ENCODE results near the gene HS6ST3.
"Not testable (repeated sequence)": the region's sequence is repeated elsewhere in the genome, so short reads cannot be mapped to it uniquely, and the experiment has no call there.

The HS6ST3 gene

DNA sequence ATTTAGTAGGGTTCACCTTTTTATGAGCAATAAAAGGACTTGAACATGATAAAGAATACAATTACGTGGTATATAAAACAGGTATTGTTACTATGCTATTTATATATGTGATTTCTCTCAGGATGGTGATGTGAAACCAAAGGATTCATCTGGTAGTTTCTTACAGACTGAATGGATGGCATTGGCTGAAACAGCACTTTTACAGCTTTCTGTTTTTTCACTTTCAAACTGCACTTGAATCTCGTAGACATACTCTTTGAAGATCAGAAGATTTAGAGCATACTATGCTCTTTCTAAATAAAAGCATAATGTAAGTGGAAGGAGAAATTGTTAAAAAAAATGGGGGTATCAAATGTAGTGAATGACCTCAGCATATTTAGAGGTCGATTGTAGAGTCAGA is 354.8 kb downstream of the HS6ST3 start:
- DNase-seq (ENCODE audit: low spot score), result no peak

DNA sequence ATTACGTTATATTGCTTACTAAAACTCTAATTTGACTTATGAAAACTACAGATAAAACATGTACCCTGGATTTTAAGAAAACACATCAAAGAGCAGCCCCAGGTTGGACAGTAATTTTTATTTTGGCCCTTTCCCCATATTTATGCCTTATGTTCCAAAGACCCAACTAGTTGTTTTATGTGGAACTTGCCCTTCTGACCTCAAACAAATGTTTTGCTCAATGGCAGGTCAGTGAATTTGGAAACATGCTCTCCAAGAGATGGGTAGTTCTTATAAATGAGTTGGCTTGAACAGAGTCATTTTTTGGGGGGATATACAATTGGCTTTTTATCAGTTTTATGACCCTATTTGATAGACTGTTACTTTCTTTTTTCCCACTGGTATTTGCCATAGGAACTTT is 360.0 kb downstream of the HS6ST3 start:
- DNase-seq (ENCODE audit: low spot score), result no peak

DNA sequence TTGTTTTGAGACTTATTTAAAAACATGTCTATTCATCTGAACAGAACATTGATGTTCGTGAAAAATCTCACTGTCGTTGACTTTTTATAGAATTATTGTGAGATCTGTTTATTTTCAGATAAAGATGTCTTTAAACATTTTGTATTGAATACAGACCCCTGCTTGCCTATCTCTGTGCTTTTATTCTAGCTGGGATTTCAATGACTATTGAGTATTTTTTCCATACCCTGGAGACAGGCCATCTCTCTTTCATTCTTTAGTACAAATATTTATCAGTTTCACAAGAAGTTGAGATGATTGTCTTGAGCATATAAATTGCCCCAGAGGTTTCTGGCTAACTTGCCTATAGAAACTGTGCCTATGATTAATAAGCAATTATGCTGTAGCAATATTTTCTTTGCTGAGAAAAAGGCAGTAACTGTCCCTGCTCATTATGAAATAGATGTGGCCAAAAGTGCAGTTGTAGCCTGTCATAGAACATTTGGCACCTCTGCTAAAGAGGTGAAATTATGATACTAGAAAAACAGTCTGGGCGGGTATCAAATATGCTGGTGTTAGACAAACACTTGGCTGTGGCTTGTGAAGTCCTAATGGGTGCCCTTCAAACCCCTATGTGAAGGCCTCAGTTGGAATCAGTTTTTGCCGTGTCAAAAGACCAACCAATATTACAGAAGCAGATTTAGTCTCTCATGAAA is 360.6 kb downstream of the HS6ST3 start:
- DNase-seq (ENCODE audit: low spot score), result no peak

DNA sequence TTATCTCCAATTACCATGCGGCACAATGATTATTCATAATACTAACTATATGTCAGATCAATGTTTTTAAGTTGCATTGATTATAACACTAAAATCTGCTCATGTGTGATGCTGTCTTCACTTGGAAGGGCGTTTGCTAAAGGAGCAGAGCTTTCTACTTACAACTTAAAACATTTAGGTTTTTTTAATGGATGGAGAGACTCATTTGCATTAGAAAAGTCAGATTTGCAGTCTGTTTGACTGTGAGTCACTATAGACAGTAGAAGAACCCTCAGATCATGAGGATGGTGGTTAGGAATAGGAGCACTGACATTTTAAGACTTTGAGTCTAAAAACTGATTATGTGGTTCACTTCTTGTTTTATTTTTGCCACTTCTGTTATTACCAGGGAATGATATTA is 364.6 kb downstream of the HS6ST3 start:
- no peak for DNase-seq (ENCODE audit: low spot score)

DNA sequence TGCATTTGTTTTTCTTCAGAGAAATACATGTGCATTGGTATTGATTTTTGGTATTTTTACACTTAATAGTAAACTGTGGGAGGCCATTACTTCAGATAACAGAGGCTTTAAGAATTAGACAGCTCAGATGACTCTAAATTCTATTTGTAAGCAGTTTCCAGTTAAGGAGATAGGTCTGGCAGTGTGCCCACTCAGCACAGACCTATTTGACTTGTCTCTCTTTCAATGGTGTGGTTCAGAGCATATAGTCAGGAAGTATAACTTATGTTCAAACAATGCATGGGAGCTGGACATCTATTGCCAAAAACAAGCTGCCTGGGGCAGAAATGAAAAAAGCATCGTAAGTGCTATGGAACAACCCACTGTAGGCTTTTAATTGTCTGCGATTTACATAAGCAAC is 370.7 kb downstream of the HS6ST3 start:
- no peak for DNase-seq (ENCODE audit: low spot score)

DNA sequence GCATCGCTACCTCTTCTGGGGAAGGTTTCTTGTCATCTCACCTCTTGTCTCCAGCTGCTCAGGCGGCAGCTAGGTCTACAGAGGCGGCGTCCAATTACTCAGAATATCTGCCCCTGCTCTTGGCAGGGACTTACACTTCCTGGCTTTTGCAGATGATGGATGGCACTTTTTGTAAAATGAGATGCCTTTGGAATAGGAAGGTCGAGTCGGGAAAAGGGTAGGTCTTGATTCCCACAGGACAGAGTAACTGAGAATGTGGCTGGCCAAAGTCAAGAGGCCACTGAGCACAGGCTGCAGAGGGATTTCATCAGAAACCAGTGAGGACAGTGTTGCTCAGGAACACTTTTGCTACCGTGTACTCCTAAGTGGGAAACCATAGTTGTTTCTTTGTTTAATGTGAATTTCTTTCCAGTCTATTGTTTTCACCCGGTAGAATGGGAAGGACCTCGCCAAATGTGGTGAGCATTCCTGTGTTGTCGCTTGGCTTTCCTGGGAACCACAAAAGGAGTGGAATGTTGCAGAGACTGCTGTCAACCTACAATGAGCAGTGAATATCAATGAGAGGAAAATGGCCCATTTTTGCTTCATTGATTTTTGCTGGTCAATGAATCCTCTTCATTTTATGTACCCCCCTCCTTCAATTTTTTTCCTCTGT is 383.7 kb downstream of the HS6ST3 start:
- DNase-seq (ENCODE audit: low spot score), result no peak

DNA sequence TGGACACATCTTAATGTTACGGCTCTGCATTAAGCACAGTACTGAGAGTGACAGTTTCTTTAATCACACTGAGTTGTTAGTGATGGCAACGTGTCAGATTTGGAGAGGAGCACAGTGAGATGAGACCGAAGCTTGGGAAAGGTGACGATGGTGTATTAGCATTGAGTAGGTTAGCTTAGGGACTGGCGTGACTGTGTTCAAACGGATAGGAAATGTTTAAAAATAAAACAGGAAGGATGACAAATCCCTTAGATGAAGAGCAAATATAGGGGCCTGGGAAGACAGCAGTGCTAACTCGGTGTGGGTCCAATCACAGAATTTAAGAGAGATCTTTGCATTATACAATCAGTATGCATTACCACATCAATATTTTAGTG is 384.3 kb downstream of the HS6ST3 start:
- DNase-seq (ENCODE audit: low spot score), result no peak

DNA sequence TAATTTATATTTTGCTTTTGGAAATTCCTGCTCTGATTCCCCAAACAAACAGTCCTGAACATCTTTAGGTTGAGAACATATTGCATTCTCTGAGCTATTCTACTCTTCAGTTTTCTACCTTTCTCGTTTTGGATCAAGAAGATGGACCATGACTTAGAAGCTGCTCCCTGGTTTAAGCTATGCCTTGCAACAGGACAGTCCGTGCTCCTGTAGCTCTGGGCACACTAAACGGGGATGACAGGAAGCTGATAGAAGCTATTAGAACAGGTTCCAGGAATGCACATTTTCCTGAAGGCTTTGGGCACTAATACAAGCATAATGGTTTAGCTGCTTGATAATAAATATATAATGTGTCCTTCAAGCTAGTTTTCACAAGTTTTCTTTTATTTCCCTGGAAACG is 385.2 kb downstream of the HS6ST3 start:
- no peak for DNase-seq (ENCODE audit: low spot score)

DNA sequence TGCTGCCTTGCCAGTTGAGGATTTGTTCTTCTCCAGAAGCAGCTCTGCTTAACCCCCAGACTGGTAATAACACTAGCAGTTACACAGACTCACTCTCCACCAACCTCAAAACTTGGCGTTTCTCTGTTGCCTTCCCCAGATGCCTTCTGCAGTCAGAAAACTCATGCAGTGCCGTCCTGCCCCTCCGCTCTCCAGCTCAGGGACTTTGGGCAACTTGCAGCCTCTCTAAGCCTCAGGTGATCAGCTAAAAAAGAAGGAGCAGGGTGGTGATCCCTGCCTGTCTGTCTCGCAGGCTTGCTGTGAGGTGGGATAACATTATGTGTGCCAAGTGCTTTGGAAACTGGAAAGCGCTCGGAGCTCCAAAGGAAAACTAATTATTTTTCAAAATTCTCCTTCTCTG is 391.6 kb downstream of the HS6ST3 start:
- DNase-seq (ENCODE audit: low spot score), result no peak

DNA sequence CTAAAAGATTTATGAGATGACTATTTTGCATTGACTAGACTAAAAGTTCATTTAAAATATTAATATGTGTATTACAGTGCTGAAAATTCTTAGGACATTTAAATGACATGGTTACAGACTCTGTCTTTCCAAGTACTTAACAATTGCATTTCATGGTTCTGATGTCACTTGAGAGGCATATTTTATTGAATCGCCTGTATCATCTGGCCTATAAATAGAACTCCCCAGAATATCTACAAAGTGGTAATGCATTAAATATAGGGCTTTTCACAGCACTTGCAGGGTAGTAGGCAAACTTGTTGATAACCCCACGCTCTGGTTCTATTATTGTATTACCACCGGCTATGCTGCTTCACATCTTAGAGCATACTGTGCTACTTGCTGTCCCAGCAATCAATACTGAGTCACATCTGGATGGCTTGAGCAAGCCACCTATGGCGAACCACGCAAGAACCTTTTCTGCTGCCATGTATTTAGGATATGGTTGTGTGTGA is 400.6 kb downstream of the HS6ST3 start:
- DNase-seq (ENCODE audit: low spot score), result no peak

DNA sequence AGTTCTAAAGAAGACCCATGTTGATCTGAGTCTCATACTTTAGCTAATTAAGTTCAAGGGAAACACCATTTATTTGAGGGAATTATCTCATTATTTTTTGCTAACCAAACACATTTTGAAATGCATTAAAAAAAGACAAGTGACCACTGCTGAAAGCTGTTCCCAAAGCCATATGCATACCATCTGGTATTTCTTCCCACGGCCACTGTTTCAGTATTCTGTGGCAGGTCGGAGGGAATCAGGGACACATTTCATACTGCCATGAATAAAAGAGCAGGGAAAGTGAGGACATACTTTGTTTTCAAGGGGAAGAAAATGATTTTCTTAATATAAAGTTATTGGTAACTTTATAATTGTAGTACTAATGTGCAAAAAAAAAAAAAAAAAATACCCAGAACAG is 401.2 kb downstream of the HS6ST3 start:
- no peak for DNase-seq (ENCODE audit: low spot score)

DNA sequence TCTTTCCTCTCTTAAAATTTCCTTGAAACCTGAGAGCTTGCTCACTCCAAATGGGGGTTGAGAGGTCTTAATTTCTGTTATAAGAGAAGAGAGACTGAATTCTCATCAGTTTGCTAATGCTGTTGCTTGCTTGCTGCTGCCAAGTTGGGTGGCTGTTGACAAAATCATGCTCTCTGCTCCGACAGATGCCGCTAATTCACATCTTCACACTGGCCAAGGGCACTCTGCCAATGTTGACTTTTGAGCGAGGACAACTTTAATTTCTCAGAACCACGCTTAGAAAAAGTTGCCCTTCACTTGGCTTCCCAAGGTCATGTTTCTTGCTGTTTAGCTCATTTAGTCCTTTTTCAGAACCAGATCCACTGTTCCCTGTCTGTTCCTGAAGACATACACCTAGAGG is 402.9 kb downstream of the HS6ST3 start:
- DNase-seq (ENCODE audit: low spot score), result no peak

DNA sequence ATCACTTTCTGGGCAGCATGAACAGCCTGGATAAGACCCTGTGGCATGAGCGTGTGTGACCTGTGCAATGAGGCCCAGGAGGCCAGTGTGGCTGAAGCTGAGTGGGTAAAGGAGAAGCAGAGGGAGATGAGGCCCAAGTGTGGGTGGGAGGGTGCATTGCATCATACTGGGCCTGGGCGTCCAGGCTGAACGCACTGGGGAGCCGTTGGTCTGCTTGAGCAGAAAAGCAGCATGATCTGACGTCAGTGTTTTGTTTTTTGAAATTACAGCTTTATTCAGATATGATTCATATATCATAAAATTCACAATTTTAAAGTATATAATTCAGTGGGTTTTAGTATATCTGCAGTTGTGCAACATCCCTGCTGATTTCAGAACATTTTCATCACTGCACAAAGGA is 409.7 kb downstream of the HS6ST3 start:
- no peak for DNase-seq (ENCODE audit: low spot score)

DNA sequence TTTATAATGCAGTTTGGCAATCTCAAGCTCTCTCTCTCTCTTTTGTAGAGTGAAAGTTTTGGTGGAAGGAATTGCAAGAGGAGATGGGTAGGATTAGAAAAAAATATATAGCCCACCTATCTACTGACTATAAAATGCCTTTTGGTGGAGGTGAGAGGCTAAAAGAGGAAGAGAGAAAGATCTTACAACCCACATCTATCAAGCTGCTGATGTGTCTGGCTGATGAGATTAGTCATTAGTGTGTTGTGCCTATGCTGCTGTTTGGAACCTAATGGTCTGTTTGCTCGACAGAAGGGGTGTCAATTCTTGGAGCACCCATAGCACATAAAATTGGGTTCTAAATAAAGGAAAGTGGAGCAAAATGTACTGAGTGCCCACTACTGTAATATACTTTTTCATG is 411.0 kb downstream of the HS6ST3 start:
- DNase-seq (ENCODE audit: low spot score), result no peak

DNA sequence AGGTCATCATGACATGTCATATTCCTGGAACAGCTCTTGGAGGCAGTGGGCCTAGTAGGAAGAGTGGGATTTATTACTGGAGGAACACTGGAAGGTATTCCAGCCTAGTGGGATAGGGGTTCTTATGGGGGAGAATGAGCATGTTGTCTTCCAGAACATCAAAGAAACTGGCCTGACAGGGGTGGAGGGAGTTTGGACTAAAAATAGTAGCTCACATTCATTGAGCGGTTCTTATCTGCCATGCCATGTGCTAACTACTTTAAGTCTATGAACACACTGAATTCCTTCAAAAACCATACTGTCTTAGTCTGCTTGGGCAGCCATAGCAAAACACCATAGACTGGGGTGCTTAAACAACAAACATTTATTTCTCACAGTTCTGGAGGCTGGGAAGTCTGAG is 413.6 kb downstream of the HS6ST3 start:
- no peak for DNase-seq (ENCODE audit: low spot score)

DNA sequence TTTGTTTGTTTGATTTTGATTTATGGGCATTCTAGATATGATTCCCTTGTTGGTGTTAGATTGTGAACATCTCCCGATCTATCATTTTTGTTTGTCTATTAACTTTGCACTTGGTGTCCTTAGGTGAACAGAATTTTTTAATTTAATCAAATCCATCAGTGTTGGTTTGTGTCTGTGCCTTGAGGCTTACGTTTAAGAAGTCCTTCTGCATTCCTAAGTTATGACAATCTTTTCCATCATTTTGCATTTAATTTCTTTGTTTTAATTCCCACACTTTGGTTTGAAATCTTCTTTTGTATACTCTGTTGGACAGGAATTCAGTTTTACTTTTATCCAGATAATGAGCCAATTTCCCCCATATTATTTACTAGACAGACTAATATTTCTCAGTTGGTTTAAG is 421.7 kb downstream of the HS6ST3 start:
- no peak for DNase-seq (ENCODE audit: low spot score)

DNA sequence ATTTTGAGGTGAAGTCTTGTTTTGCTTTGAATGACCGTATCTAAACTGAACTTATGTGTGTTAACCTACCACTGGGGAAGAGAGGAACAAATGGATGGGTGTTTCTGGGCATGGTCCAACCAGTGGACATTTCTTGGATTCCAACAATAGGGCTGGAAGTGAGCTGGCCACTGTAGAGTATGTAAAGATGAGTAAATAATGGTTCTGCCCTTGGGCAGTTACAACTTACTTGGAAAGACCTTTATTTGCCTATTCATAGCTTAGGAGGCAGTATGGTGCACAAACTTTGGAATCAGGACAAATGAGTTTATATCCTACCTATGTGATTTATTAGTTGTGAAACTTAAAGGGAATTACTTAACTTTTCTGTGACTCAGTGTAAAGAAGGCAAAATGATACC is 429.5 kb downstream of the HS6ST3 start:
- DNase-seq (ENCODE audit: low spot score), result no peak

DNA sequence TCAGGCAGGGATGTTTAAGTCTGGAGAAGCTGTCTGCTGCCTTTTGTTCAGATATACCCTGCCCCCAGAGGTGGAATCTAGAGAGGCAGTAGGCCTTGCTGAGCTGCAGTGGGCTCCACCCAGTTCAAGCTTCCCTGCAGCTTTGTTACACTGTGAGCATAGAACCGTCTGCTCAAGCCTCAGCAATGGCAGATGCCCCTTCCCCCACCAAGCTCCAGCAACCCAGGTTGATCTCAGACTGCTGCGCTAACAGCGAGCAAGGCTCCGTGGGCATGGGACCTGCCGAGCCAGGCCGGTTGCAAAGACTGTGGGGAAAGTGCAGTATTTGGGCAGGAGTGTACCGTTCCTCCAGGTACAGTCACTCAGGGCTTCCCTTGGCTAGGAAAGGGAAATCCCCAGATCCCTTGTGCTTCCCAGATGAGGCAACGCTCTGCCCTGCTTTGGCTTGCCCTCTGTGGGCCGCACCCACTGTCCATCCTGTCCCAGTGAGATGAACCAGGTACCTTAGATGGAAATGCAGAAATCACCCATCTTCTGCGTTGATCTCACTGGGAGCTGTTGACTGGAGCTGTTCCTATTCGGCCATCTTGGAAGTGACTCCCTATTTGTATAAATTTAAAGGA is 434.6 kb downstream of the HS6ST3 start:
- not testable (repeated sequence) for DNase-seq (ENCODE audit: low spot score)

DNA sequence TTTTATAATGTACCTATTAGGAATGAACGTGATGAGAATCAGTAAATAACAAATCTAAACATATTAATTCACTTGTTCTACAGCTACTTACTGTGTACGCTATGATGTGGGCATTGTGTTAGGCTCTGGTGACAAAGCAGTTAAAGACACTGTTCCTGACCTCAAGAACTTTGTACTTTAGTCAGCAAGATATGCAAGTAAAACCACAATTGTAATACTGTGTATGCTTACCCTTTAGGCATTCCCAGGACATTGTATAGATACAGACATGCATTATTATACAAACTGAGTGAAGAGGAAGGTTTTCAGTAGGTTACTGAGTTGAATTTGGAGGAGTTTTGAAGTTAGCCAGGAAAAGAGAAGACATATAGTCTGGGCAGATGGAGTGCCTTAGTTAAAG is 435.8 kb downstream of the HS6ST3 start:
- DNase-seq (ENCODE audit: low spot score), result no peak

DNA sequence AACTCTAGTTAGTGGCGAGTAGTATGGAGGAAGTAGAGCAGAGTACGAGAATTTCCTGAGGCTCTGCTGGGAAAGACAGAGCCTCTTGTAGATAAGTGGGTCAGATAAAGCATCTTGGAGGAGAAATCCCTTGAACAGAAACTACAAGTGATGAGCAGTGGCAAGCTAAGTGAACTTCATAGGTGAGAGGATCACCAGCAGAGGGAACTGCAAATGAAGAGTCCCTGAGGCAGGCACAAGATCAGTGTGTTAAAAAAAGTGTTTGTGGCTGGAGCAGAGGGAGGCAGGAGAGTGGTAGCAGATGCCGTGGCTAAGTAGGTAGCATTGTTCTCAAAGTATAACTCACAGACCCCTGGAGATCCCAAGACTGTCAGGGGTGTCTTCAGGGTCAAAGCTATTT is 437.6 kb downstream of the HS6ST3 start:
- DNase-seq (ENCODE audit: low spot score), result no peak

DNA sequence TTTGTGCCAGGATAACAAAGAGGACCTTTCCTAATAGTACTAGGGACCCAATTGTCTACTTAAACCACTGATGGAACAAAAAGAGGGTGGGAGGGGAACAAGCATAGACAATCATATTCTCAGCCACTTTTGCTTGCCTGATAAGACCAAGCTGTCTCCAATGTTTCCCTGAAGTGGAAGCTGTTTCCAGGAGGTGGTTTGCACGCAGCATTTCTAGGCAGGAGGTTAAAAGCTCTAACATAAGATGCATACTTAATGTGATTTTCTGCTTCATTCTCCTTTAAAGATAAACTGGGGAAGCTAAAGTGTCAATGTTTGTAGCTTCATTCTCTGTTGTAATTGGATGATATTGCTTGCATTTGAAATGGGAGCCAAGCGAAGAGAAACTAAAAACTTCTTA is 442.9 kb downstream of the HS6ST3 start:
- no peak for DNase-seq (ENCODE audit: low spot score)

DNA sequence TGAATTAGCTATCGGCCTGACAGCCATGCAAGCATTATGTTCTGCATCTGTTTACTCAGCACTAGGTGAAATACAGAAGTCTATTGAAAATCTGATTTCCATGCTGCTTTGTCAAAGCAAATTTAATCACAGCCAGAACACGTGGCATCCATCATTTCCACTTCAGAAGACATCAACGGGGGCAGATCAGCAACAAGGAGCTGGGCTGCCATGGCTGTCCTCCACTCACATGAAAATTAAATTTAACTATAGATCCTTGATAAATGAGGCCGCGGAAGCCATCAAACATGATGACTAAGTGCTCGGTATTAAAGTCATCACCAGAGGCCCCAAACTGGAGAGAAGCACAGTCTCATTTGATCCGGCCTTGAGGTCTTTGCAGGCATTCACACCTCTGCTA is 443.5 kb downstream of the HS6ST3 start:
- no peak for DNase-seq (ENCODE audit: low spot score)

DNA sequence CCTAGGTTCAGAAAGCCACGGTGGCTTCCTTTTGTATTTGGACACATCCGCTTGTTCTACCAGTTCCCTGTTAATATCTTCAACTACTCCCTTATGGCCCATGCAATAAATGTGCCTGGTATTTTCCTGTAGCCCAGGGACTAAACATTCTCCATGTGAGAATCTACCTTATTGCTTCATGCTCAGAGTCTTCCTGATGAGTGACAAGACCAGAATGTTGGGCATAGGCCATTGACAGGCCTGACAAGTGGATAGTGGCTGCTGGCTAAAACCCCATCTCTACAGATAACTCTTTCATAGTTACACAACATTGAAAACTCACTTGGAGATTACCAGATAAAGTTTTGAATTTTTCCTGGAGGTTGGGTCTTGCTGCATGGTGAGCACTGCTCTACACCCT is 449.9 kb downstream of the HS6ST3 start:
- DNase-seq (ENCODE audit: low spot score), result no peak

DNA sequence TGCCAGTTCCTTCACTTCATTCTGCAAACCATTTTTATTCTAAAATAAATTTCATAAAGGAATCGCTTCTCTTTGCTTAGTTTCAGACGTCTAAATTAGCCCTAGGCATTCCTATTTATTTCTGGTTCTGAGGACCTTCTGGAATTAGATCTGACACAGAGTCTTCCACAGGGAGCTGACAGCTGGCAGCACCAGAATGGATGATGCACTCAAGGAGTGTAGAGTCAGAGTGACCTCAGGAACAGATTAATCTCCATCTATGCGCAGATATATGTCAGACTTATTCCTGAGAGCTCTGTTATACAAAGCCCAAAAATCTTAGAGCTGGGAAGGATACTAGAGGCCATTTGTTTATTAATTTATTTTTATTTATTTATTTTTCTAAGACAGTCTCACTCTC is 450.8 kb downstream of the HS6ST3 start:
- DNase-seq (ENCODE audit: low spot score), result no peak

Data from AG08396 (cell line).